ENCODE results near the gene NPFFR2. TPM values are rescaled to one million over a fixed set of nuclear protein-coding genes. Genes with fewer than 3 reads are reported as not detected.

The NPFFR2 gene
- total RNA-seq, 1 experiment from 2014 or later = not detected

DNA sequence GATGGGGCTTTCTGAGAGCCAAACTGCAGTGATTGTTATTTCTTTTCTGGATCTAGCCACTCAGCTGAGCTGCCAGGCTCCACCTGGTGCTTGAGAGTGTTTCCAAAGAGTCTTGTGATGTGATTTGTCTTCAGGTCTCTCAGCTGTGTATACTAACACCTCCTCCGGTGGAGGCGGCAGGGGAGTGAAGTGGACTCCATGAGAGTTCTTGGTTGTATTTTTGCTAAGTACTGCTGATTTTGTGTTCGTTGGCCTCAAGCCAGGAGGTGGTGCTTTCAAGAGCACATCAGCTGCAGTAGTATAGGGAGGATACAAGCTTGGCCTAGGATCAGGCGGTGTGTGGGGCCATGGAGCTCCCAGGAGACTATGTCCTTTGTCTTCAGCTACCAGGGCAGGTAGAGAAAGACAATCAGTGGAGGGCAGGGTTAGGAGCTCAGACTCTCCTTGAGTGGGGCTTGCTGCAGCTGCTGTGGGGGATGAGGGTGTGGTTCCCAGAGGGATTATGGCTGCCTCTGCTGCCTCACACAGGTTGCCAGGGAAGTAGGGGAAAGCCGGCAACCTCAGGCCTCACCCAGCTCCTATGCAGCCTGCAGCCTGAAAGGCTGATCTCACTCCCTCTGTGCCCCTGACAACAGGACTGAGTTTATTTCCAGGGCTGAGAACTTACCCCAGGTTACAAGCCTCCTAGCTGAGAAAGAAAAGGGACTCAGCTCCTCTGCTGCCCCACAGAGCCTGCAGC lies 62.4 kb downstream of the NPFFR2 start:
- Histone ChIP-seq H3K4me3 (replicated peaks in 1 of 2; ENCODE audit: low read depth in 1 of 2, low read length in 2 of 2) (no peak overlapping the region), H3K9ac (ENCODE audit: low read length) (no peak overlapping the region), H3K27ac (ENCODE audit: low read depth, low read length) (no peak overlapping the region), H4K20me1 (ENCODE audit: insufficient read depth) (no peaks in the 10 kb centered on the region), H3K4me1 (ENCODE audit: control insufficient read depth in 1 of 2, insufficient read depth in 2 of 2, low read length in 2 of 2) (no peaks in the 10 kb centered on the region), H3K4me2 (ENCODE audit: low read length) (no peak overlapping the region), H3K27me3 (ENCODE audit: insufficient read depth, low read length) (no peaks in the 10 kb centered on the region), H3K36me3 (ENCODE audit: control insufficient read depth in 1 of 2, insufficient read depth in 2 of 2, low read length in 2 of 2) (no peaks in the 10 kb centered on the region), H3K9me2 (ENCODE audit: insufficient read depth) (no peaks in the 10 kb centered on the region), H3K79me2 (ENCODE audit: insufficient read depth, low read length) (no peaks in the 10 kb centered on the region), H3K9me3 (ENCODE audit: control insufficient read depth in 1 of 2, insufficient read depth in 1 of 2, low read depth in 1 of 2, low read length in 2 of 2) (peaks cover 0 to 9% of the 10 kb centered on the region in 2 experiments; a peak in 3 of 4 replicates), H2AFZ (ENCODE audit: low read depth, low read length, poor library complexity, severe bottlenecking) (no peak overlapping the region)
- DNase-seq (ENCODE audit: low read depth, low spot score) (no peak), ATAC-seq (no peak)
- no TSS peak for BruUV-seq (replicated peaks)
- ChIA-PET CTCF (no interaction called here), RAD21 (ENCODE audit: low non-redundant PET in 1 of 2, low total read pairs in 2 of 2, uncharacterized antibody in 2 of 2, unreplicated experiment in 2 of 2) (no interaction called here), POLR2A (no interaction called here)
- TF ChIP-seq ZBTB33 (IDR thresholded peaks at IDR 0.05; ENCODE audit: extremely low read depth, insufficient replicate concordance, low read length) = no peak
- intact Hi-C loops (cut with micrococcal nuclease) = no loop called here

DNA sequence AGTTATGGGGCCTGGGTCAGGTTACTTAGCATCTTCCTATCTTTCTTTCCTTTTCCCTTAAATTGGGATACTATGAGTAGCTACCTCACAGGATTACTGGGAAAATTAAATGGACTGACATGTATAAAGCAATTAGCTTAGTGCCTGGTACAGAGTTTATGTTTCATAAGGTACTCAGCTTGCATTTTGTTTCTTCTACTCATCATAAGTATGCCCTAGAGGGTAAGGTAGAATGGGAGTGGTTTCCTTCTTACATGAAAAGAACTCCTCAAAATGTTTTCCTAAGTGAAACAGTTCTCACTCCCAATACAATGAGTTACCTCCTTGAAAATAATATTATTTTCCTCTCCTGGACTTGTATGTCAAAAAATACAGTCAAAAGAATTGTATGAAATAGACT lies 75.7 kb downstream of the NPFFR2 start:
- H3K27ac ChIP-seq (ENCODE audit: low read depth, low read length) = no peak overlapping the region
- H3K4me1 ChIP-seq (ENCODE audit: control insufficient read depth in 1 of 2, insufficient read depth in 2 of 2, low read length in 2 of 2) = no peaks in the 10 kb centered on the region
- POLR2A ChIA-PET = no interaction called here
- H3K9me3 ChIP-seq (ENCODE audit: control insufficient read depth in 1 of 2, insufficient read depth in 1 of 2, low read depth in 1 of 2, low read length in 2 of 2) = peaks cover 0 to 5% of the 10 kb centered on the region in 2 experiments; a peak in 2 of 4 replicates
- no TSS peak for BruUV-seq (replicated peaks)
- H3K9me2 ChIP-seq (ENCODE audit: insufficient read depth) = no peaks in the 10 kb centered on the region
- RAD21 ChIA-PET (ENCODE audit: low non-redundant PET in 1 of 2, low total read pairs in 2 of 2, uncharacterized antibody in 2 of 2, unreplicated experiment in 2 of 2) = no interaction called here
- no peak overlapping the region for H3K9ac ChIP-seq (ENCODE audit: low read length)
- no peaks in the 10 kb centered on the region for H3K27me3 ChIP-seq (ENCODE audit: insufficient read depth, low read length)
- H2AFZ ChIP-seq (ENCODE audit: low read depth, low read length, poor library complexity, severe bottlenecking) = no peak overlapping the region
- H3K4me2 ChIP-seq (ENCODE audit: low read length) = no peak overlapping the region
- ATAC-seq = no peak
- no peaks in the 10 kb centered on the region for H3K79me2 ChIP-seq (ENCODE audit: insufficient read depth, low read length)
- no peaks in the 10 kb centered on the region for H4K20me1 ChIP-seq (ENCODE audit: insufficient read depth)
- CTCF ChIA-PET = no interaction called here
- TF ChIP-seq ELF1 (IDR thresholded peaks at IDR 0.05; ENCODE audit: borderline replicate concordance, low read depth) (no peak), YY1 (IDR thresholded peaks at IDR 0.05; ENCODE audit: extremely low read depth, insufficient replicate concordance, low read depth, low read length) (no peak), FOSL1 (IDR thresholded peaks at IDR 0.05; ENCODE audit: low read depth) (no peak), ZBTB33 (IDR thresholded peaks at IDR 0.05; ENCODE audit: extremely low read depth, insufficient replicate concordance, low read length) (no peak)
- TF ChIP-seq, protein P1, sequence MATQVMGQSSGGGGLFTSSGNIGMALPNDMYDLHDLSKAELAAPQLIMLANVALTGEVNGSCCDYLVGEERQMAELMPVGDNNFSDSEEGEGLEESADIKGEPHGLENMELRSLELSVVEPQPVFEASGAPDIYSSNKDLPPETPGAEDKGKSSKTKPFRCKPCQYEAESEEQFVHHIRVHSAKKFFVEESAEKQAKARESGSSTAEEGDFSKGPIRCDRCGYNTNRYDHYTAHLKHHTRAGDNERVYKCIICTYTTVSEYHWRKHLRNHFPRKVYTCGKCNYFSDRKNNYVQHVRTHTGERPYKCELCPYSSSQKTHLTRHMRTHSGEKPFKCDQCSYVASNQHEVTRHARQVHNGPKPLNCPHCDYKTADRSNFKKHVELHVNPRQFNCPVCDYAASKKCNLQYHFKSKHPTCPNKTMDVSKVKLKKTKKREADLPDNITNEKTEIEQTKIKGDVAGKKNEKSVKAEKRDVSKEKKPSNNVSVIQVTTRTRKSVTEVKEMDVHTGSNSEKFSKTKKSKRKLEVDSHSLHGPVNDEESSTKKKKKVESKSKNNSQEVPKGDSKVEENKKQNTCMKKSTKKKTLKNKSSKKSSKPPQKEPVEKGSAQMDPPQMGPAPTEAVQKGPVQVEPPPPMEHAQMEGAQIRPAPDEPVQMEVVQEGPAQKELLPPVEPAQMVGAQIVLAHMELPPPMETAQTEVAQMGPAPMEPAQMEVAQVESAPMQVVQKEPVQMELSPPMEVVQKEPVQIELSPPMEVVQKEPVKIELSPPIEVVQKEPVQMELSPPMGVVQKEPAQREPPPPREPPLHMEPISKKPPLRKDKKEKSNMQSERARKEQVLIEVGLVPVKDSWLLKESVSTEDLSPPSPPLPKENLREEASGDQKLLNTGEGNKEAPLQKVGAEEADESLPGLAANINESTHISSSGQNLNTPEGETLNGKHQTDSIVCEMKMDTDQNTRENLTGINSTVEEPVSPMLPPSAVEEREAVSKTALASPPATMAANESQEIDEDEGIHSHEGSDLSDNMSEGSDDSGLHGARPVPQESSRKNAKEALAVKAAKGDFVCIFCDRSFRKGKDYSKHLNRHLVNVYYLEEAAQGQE (IDR thresholded peaks at IDR 0.05; ENCODE audit: low read depth) = no peak
- intact Hi-C loops (cut with micrococcal nuclease) = no loop called here
- H3K36me3 ChIP-seq (ENCODE audit: control insufficient read depth in 1 of 2, insufficient read depth in 2 of 2, low read length in 2 of 2) = no peaks in the 10 kb centered on the region
- no peak overlapping the region for H3K4me3 ChIP-seq (replicated peaks in 1 of 2; ENCODE audit: low read depth in 1 of 2, low read length in 2 of 2)
- no peak for DNase-seq (ENCODE audit: low read depth, low spot score)

Measured in HCT116 (cell line).